Activated CD8-positive, alpha-beta T cell treated with anti-CD3 and anti-CD28 coated beads for 36 hours (primary cell): ENCODE results near the gene PRM2. TPM values are rescaled to one million over a fixed set of nuclear protein-coding genes. Genes with fewer than 3 reads are reported as not detected.

ENCODE experiments used
- ATAC-seq: fragments of 200-7000 bp; cut with Tn5 transposase; one replicate; pipeline ENCODE4 v1.10.0; 2021; ENCODE audit warnings: mild to moderate bottlenecking, moderate library complexity
- CTCF ChIA-PET: fragments of 350-600 bp; sonication (Branson Sonifier 250); formaldehyde crosslinking; loops from one replicate; lab custom pipeline; 2021; ENCODE audit warnings: antibody characterized with exemption; lab: Charles Lee
- POLR2A ChIA-PET: fragments of 350-600 bp; sonication (Branson Sonifier 250); formaldehyde crosslinking; loops from one replicate; lab custom pipeline; 2021; ENCODE audit warnings: antibody characterized with exemption; lab: Charles Lee
- DNase-seq: peaks from one replicate; pipeline ENCODE4 v3.0.0-alpha.2; 2020
- H3K27ac Mint-ChIP-seq: one replicate; pipeline ENCODE4 v1.8.0; 2021; ENCODE audit warnings: mild to moderate bottlenecking, mixed read lengths
- H3K27me3 Mint-ChIP-seq: one replicate; pipeline ENCODE4 v1.8.0; 2021; ENCODE audit warnings: mixed read lengths
- H3K36me3 Mint-ChIP-seq: one replicate; pipeline ENCODE4 v1.8.0; 2021; ENCODE audit warnings: low read depth, mixed read lengths
- H3K4me1 Mint-ChIP-seq: one replicate; pipeline ENCODE4 v1.8.0; 2021; ENCODE audit warnings: low read depth, mixed read lengths
- H3K4me3 Mint-ChIP-seq: one replicate; pipeline ENCODE4 v1.8.0; 2021; ENCODE audit warnings: mild to moderate bottlenecking, moderate library complexity, mixed read lengths
- H3K9me3 Mint-ChIP-seq: one replicate; pipeline ENCODE4 v1.8.0; 2021; ENCODE audit warnings: mixed read lengths
- intact Hi-C: fragments of 100-400 bp; cut with micrococcal nuclease; formaldehyde crosslinking; loops from one replicate; pipeline ENCODE4 v1.10.0; 2022
- total RNA-seq, 2 experiments: library from RNA; stranded (reverse); gene quantifications; one replicate each; pipeline ENCODE4 v1.2.3, GENCODE V29; 2021
- TF ChIP-seq, protein P1 (sequence below): fragments of 200-600 bp; IDR thresholded peaks from one replicate; pipeline ENCODE4 v1.8.0; 2022; ENCODE audit warnings: antibody characterized with exemption, mild to moderate bottlenecking

The PRM2 gene
- total RNA-seq, 2 experiments from 2014 or later, result not detected

GRCh38 chr16:11308493-11309283 lies 32.4 kb upstream of the PRM2 start:
- no peaks in the 10 kb centered on the region for H3K27me3 Mint-ChIP-seq
- H3K27ac Mint-ChIP-seq, result no peak overlapping the region
- intact Hi-C loops, result no loop called here
- ChIA-PET POLR2A (interaction anchor here (0.6 to 1.2 kb wide), 3 partner anchors 37 to 316 kb away, joined by 3 read pairs; partner anchors contain the start of gene RMI2), CTCF (no interaction called here)
- TF ChIP-seq, protein P1, sequence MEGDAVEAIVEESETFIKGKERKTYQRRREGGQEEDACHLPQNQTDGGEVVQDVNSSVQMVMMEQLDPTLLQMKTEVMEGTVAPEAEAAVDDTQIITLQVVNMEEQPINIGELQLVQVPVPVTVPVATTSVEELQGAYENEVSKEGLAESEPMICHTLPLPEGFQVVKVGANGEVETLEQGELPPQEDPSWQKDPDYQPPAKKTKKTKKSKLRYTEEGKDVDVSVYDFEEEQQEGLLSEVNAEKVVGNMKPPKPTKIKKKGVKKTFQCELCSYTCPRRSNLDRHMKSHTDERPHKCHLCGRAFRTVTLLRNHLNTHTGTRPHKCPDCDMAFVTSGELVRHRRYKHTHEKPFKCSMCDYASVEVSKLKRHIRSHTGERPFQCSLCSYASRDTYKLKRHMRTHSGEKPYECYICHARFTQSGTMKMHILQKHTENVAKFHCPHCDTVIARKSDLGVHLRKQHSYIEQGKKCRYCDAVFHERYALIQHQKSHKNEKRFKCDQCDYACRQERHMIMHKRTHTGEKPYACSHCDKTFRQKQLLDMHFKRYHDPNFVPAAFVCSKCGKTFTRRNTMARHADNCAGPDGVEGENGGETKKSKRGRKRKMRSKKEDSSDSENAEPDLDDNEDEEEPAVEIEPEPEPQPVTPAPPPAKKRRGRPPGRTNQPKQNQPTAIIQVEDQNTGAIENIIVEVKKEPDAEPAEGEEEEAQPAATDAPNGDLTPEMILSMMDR, result no peak
- no peaks in the 10 kb centered on the region for H3K9me3 Mint-ChIP-seq
- DNase-seq (no peak), ATAC-seq (no peak)
- H3K4me1 Mint-ChIP-seq, result peaks cover 43% of the 10 kb centered on the region
- no peak overlapping the region for H3K4me3 Mint-ChIP-seq
- no peaks in the 10 kb centered on the region for H3K36me3 Mint-ChIP-seq

DNA sequence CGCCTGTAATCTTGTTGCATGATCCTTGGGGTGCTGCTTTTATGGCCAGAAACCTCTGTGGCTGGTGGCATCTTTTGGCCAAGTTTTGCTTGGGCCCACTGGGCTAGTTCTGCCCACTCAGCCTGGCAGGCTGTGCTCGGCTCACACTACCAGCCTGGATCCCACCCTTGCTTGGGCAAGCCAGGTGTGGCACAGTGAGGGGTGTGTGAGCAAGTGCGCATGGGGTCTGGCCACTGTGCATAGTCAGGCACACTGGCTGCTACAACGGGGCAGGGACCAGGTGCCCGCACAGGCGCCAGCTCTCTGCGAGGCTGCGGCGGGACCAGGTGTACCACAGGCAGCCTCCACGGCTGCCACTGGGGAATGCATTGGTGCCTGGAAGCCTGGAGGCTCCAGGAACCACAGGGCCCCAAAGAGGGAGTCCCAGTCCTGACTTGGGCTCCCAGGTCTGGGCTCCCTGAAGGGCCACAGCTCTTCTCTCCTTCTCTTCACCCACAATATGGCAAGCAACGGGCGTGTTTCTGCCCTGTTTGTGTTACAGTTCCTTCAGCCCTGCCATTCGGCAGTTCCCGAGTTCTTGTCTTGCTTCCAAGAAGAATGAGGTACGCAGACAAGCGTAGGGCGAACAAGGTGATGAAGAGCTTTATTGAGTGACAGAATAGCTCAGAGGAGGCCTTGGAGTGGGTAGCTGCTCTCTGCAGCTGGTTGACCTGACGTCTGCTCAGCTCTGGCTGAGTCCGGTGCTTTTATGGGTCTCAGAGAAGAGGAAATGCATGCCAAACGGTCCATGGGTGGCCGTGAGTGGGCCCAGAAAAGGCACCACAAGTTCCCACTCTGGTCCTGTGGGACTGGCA lies 31.6 kb upstream of the PRM2 start:
- CTCF ChIA-PET, result no interaction called here
- intact Hi-C loops, result no loop called here
- Mint-ChIP-seq H3K36me3 (no peaks in the 10 kb centered on the region), H3K4me3 (no peak overlapping the region), H3K9me3 (no peaks in the 10 kb centered on the region), H3K27me3 (no peaks in the 10 kb centered on the region), H3K27ac (no peak overlapping the region), H3K4me1 (peaks cover 36% of the 10 kb centered on the region)
- DNase-seq (no peak), ATAC-seq (no peak)
- TF ChIP-seq, protein P1, result no peak
- POLR2A ChIA-PET, result interaction anchor here (0.6 to 1.2 kb wide), 4 partner anchors 9 to 315 kb away, joined by 3 to 4 read pairs (median 3); partner anchors contain the start of gene RMI2

DNA sequence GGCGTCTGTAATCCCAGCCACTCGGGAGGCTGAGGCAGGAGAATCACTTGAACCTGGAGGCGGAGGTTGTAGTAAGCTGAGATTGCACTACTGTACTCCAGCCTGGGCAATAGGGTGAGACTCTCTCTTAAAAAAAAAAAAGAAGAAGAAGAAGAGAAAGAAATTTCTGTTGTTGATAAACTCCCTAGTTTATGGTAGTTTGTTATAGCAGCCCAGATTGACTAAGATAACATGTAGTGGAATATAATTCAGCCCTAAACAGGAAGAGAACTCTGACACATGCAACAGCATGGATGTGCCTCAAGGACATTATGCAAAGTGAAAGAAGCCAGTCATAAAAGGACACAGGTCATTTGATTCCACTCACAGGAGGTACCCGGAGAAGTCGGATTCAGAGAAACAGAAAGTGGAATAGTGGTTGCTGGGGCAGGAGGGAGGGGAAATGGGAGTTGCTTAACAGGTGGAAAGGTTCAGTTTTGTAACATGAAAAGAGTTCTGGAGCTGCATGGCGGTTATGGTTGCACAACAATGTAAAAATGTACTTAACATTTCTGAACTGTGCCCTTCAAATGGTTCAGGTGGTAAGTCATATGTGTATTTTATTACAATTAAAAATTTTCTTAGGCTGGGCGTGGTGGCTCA lies 30.8 kb upstream of the PRM2 start:
- Mint-ChIP-seq H3K4me1 (peaks cover 29% of the 10 kb centered on the region), H3K36me3 (no peaks in the 10 kb centered on the region), H3K27ac (no peak overlapping the region), H3K9me3 (no peaks in the 10 kb centered on the region), H3K27me3 (no peaks in the 10 kb centered on the region), H3K4me3 (no peak overlapping the region)
- CTCF ChIA-PET, result no interaction called here
- POLR2A ChIA-PET, result interaction anchor here (1.1 to 1.2 kb wide), 2 partner anchors 8 to 82 kb away, joined by 3 to 4 read pairs; no protein-coding TSS in a partner anchor
- ATAC-seq, result no peak
- intact Hi-C loops, result no loop called here
- TF ChIP-seq, protein P1, result no peak
- no peak for DNase-seq

GRCh38 chr16:11306381-11306780 lies 30.1 kb upstream of the PRM2 start:
- CTCF ChIA-PET, result no interaction called here
- DNase-seq, result no peak
- Mint-ChIP-seq H3K4me3 (no peak overlapping the region), H3K36me3 (no peaks in the 10 kb centered on the region), H3K9me3 (no peaks in the 10 kb centered on the region), H3K27me3 (no peaks in the 10 kb centered on the region), H3K4me1 (peaks cover 24% of the 10 kb centered on the region), H3K27ac (no peak overlapping the region)
- POLR2A ChIA-PET, result no interaction called here
- no peak for ATAC-seq
- intact Hi-C loops, result no loop called here
- TF ChIP-seq, protein P1, result no peak
